ENCODE data around the gene COBL.

COBL gene

DNA sequence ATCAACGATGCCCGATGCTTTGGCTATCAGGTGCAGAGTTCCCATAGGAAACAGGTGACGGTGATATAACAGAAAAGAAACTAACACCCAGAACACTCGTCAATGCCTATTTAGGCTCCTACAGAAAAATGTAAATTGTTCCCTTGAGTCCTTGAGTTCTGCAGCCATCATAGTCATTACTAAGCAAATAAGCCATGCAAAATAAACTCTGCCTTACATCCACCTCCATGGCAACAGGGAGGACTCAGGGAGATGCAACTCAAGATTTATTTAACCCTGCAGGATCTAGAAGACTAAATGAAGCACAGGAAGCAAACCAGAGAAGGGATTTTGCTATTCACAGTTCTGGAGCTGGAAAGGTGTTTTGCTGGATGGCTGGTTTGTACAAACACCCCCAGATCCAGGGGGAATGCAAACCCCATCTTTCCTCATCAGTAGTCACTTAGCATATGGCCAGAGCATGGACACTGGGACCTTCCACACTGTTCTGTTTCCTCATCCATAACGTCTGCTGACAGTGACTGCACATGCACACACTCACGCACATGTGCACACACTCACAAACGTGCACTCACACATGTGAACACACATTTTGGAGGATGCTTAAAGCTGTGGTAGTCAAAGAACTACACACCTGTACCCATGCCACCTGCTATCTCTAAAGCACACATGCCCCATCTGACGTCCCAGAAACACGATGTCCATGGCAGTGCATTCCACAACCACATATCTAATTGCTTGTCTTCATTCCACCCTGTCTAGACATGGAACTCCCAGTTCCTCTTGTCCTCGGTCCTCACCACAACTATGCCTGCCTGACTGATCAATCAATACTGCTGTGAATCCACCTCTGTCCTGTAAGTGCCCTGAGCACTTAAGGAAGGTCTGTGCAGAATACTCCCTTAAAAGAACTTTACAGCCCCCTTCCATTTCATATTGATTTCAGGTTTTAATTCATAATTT lies 178.2 kb downstream of the COBL start:
- DNase-seq, result no peak

DNA sequence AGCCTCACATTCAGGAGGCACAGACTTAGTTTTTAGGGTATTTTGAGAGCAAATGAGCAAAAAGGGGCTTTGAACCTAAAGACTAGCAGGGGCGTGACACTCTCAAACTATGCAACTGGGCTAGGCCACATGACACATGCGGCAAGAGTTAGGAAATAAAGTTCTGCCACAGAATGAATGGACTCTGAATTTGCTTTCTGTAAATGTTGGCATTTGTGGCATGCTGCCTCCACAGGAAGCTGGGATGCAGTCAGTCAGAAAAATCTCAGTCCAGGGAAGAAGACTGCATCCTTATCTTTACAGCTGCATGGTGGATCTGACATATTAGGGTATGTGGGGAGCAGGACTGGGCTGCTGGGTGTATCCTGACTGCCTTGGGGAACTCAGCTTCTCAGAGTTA lies 181.0 kb downstream of the COBL start:
- no peak for DNase-seq

DNA sequence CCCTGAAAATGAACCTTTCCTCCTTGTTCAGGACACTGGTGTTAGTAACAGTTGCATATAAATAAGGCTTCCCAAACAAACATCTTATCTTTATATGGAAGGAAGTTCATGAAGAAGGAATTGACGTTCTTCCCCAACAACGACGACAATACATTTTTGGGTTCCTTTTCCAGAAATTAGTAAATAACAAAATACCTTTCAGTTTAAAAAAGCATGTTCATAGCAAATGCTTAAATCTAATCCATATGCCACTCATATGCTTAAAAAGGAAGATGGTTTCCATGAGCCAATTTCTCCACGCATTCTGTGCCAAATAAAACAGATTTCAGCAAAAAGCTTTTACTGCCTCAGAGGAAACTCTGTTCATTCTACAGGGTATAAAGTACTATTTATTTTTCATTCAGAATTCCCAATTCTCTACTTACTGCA lies 182.6 kb downstream of the COBL start:
- DNase-seq, result no peak

DNA sequence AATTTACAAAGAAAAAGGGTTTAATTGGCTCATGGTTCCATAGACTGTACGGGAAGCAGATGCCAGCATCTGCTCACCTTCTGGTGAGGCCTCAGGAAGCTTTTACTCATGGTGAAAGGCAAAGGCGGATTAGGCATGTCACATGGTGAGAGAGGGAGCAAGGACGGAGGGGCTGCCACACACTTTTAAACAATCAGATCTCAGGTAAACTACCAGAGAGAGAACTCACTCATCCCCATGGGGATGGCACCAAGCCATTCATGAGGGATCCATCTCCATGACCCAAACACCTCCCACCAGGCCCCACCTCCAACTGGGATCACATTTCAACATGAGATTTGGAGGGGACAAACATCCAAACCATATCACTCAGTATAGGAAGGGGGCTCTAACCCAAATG lies 183.9 kb downstream of the COBL start:
- DNase-seq, result no peak

DNA sequence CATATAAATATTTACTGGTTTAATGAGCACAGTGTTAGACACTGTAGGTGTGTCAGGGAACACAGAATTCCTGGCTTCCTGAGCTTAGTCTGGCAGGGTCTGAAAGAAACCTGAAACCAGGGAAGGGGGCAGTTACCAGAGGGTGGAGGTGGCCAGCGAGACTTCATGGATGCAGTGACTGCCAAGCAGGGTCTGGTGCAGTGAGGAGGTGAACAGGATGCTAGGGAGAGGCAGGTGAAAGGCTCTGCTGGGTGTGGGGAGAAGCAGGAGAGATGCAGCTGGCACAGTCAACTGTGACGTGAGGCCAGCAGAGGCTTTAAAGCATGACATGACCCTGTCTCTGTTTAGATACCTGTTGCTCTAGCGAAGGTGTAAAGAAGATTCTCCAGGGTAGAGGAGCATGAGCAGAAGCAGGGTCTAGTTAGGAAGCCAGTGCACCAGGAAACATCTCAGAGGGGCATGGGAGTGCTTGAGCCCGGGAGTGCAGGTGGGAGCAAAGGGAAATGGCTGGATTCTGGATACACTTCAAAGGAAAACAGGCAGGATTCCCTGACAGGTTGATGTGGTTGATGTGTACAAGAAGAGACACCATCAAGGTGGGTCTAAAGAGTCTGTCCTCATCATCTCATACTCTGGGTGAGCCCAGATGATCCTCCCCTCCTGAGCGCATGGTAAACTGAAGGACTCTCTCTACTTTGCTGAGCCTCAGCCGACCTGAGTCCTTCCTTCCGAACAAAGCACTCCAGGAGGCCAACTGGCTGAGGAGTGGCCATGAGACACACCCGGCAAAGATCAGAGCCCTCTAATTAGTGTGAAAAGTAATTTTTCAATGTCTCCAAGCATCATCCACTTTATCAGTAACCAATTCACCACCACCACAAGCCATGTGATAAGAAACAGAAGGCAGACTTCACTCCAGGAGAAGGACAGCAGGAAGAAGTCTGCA lies 186.8 kb downstream of the COBL start:
- no peak for DNase-seq

DNA sequence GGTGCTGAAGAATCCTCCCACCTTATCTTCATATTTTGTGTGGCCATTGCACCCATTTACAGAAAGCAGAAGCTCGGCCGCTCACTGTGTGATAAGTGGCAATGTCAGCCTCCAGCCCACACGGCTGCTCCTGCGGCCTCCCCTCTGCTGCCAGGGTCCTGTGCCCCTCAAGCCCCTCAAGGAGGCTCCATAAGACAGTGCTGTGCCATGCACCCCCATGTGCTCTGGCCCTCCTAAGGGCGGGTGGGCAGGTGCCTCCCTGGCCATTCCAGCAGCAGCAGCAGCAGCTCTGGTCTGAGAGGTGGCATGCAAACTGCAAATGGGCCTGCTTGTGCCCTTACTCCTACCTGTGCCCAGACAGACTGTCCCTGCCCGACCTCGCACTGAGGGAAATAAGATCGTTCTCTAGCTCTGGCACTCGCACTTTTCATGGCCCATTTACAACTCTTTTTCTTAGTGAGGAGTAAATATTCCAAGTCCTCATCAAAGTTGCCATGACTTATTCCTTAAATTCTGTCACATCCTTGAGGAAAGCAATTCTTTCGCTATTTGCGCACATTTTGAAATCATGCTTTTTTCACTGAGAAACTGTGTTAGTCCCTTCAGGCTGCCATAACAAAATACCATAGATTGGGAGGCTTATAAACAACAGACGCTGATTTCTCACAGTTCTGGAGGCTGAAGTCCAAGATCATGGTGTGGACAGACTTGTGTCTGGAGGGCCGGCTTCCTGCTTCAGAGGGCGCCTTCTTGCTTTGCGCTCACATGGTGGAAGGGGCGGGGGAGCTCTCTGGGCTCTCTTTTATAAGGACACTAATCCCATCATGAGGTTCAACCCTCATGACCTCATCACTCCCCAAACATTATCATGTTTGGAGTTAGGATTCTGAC lies 187.8 kb downstream of the COBL start:
- no peak for DNase-seq

GRCh38 chr7:51127618-51127904 lies 189.0 kb downstream of the COBL start:
- no peak for DNase-seq

DNA sequence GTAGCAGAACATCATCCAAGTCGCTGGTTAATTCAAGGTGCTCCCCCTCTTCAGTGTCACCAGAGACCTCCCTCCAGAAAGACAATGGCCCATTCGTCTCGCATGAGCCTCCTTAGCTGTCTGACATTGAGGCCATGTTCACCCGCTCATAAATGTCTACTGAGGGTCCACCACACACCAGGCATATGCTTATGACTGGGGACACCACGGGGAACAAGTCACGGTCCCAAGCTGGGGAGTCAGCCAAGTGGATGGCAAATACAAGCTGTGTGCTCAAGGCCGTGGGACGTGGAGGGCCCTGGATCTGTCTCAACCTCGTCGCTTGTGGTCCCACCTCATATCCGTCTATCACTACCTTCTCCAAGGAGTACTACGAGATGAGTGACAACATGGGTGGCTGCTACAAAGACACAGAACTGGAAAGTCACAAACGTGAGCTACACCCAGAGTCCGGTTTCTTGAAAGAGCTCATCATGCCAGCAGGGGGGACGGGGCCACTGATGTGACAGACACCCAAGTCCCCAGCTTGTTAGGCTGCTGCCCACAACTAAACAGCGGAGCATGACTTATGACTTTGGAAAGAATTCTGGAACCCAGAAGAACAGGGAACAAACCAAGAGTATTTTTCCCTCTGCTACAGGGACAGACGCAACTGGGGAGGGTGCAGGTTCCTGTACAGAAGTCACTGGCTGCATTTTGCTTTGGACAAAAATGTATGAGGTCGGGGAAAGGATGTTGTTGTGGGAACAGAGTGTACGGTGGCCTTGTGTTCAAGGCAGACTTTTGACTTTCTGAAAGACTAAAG lies 189.6 kb downstream of the COBL start:
- no peak for DNase-seq

DNA sequence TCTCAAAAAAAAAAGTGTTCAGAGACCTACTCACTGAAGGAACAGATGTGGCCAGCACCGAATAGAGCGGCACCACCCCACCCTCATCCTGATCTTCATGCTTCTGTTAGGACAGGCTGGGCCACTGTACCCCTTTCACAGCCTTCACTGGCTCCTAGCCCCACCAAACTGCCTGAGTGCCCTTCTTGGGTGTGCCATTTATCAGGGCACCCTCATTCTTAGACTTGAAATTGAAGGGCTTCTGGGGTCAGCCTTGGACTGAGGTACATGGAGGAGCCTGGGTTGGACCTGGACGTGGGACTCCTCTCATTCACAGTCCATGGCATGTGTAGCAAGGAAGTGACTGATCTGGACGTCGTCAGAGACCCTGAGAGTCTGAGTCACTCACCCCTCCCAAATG lies 190.3 kb downstream of the COBL start:
- DNase-seq, result no peak

- no peak for DNase-seq
Observed at GRCh38 chr7:51124321-51124720, 192.3 kb downstream of the COBL start.

DNA sequence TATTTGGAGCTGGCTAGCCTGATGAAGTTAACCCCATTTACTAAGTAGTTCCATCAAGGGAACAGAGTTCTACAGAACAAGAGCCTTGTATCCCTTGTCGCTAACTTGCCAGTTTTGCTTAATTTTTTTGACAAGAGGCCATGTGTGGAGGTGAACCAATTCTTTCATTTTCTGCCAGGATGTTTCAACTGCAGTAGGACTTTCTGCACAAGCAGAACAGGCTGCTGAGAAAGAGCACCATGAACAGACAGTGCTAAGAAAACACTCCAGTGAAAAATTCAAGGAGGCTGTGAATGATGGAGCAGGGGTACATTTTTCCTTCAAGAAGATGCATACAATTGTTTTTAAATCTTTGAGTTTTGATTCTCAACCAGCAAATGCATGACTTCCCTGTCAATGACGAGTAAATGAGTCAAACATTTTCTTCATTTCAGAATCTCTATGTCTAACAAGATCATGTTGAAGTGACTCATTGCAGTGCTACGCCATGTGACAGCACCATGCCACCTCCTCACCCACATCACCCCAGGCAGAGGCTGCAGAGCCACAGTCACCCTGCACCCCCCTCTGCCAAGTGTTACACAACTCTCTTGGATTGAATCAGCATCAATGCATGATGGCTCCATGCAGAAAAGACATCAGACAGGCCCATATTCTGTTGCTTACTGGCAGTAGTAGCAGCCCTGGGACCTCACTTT lies 193.1 kb downstream of the COBL start:
- peak; percentile 79 for DNase-seq

DNA sequence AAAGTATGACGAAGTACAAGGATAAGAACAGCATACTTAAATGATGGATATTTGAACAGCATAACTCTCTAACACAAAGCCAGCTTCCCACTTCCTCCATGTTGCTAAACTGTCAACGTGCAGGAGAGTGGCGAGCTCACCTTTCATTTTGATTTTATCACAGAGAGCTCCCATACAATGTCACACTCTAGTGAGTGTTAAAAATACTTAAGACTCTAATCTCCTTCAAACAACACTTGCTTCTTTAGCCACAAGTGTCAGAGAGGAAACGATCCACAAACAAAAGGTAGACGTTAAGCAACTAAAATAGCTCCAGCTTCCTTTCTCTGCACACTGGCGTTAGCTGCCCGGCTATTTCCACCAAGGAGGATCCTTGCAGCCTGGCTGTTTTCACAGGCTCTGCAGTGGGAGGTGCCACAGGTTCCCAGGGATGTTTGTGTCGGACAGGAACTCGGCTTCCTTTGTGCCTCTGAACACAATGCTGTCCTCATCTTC lies 194.6 kb downstream of the COBL start:
- no peak for DNase-seq

DNA sequence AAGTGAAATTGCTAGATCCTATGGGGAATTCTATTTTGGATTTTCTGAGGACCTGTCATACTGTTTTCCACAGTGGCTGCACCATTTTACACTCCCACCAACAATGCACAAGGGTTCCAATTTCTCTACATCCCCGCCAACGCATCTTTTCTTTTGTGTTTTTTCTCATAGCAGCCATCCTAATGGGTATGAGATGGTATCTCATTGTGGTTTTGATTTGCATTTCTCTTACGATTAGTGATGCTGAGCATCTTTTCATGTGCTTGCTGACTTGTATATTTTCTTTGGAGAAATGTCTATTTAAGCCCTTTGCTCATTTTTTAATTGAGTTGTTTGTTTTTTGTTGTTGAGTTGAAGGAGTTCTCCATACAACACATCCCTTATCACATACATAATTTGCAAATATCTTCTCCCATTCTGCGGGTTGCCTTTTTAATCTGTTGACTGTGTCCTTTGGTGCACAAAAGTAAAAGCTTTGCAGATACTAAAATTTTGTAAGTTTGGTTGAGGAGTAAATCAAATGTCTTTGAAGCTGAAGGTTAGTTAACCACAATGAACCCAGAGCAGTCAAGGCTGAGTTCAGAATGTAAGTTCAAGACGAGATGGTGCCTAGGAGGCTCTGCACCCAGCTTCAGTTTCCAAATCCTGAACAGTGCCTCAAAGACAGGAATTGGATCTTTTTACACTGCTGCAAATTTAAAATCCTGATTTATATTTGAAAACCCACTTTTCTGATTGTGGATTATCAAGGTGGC lies 195.4 kb downstream of the COBL start:
- no peak for DNase-seq

DNA sequence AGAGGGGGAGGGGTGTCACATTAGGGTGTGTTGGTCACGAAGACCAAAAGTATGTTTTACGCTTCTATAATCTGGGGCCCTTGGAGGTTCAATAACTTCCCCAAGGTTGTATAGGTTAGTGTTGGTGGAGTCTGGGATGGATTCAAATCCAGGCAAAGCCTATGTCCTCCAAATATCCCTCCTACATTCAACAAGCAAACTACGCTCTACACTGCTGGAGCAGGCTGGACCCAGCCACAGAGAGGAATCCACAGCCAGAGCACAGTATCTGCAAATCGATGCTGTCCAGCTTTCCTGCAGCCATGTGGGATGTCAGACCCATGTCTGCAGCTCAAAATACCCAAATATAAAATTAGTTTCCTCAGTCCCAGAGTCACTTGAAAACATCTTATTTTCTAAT lies 198.0 kb downstream of the COBL start:
- no peak for DNase-seq

GRCh38 chr7:51114501-51114900 lies 202.1 kb downstream of the COBL start:
- DNase-seq, result no peak

DNA sequence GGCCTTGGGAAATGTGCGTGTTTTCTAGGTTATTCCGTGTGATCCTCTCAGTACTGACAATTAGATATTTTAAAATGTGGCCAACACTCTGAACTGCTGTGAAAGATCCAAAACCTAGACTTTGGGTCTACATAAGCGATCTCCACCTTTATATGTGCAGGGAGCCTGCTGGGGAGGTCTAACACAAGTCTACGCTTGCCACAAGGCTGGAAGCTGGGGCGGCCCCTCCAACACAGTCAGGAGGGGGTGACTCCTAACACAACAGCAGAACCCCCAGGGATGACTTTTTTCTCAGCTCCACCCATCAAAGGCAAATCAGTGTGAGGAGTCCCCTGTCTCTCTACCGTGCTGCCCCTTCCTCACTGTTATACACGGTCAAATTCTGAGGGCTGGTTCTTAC lies 202.6 kb downstream of the COBL start:
- no peak for DNase-seq

GRCh38 chr7:51113560-51113959 lies 203.0 kb downstream of the COBL start:
- DNase-seq, result no peak

GRCh38 chr7:51111241-51111940 lies 205.2 kb downstream of the COBL start:
- no peak for DNase-seq

- no peak for DNase-seq
Observed at GRCh38 chr7:51108134-51108533, 208.5 kb downstream of the COBL start.

DNA sequence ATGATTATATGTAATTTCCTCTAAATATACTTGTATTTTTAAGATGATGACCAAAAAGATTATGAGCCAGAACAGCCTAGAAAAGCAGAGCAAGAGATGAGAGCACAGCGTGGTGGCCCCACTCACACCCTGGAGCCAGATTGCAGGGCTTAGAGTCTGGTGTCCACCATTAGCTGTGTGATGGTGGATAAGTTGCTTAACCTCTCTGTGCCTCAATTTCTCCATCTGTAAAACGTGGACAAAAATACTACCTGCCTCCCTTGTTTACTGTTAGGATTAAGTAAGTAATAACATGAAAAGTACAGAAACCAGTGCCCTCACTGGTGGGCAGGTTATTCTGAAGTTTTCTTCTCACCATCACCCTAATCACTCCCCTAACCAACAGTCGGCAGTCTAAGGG lies 212.3 kb downstream of the COBL start:
- DNase-seq, result no peak

Measured in T1000 (cell line).